Naive thymus-derived CD4-positive, alpha-beta T cell (primary cell): ENCODE data around the gene ITK. TPM values are rescaled to one million over a fixed set of nuclear protein-coding genes. Genes with fewer than 3 reads are reported as not detected.

Experiments used
- ATAC-seq: fragments of 150-1000 bp; cut with Tn5 transposase; 2 replicates; pipeline ENCODE4 v1.10.0; 2021; ENCODE audit warnings: mild to moderate bottlenecking, moderate library complexity
- CTCF ChIA-PET: fragments of 350-600 bp; sonication (Branson Sonifier 250); formaldehyde crosslinking; loops from one replicate; lab custom pipeline; 2021; ENCODE audit warnings: antibody characterized with exemption; lab: Charles Lee
- POLR2A ChIA-PET: fragments of 350-600 bp; sonication (Branson Sonifier 250); formaldehyde crosslinking; loops from one replicate; lab custom pipeline; 2021; ENCODE audit warnings: antibody characterized with exemption, inconsistent platforms; lab: Charles Lee
- DNase-seq, 9 donors: peaks; one replicate each; pipeline versions ENCODE4 v3.0.0 to v3.0.0-alpha.2; 2020 to 2022; ENCODE audit warnings: mixed read lengths in 1 of 9
- H3K27ac ChIP-seq: one replicate; pipeline ENCODE4 v1.7.0; 2013; ENCODE audit warnings: mild to moderate bottlenecking, low read depth, low read length, moderate library complexity
- H3K27me3 ChIP-seq, 2 donors: one replicate each; pipeline ENCODE4 v1.7.0; 2013; ENCODE audit warnings: low read length in 2 of 2, mild to moderate bottlenecking in 2 of 2, moderate library complexity in 2 of 2; ENCODE audit not compliant: control insufficient read depth in 2 of 2, insufficient read depth in 2 of 2
- H3K36me3 ChIP-seq, 3 experiments: 1 replicate in 2 of 3; 2 replicates in 1 of 3; pipeline ENCODE4 v1.7.0; 2013; ENCODE audit warnings: low read length in 3 of 3, mild to moderate bottlenecking in 3 of 3, moderate library complexity in 1 of 3; ENCODE audit not compliant: insufficient read depth in 3 of 3, control insufficient read depth in 2 of 3
- H3K4me1 ChIP-seq, 2 donors: one replicate each; pipeline ENCODE4 v1.7.0; 2013; ENCODE audit warnings: low read length in 2 of 2, mild to moderate bottlenecking in 2 of 2, moderate library complexity in 1 of 2; ENCODE audit not compliant: control insufficient read depth in 2 of 2, insufficient read depth in 2 of 2
- H3K4me3 ChIP-seq: 2 replicates; pipeline ENCODE4 v1.7.0; 2013; ENCODE audit warnings: mild to moderate bottlenecking, low read length
- H3K9me3 ChIP-seq, 3 experiments: 1 replicate in 2 of 3; 2 replicates in 1 of 3; pipeline ENCODE4 v1.7.0; 2013; ENCODE audit warnings: low read length in 3 of 3; ENCODE audit not compliant: control insufficient read depth in 2 of 3
- H3K27ac Mint-ChIP-seq, 9 donors: one replicate each; pipeline ENCODE4 v1.8.0; 2020 to 2022; ENCODE audit warnings: mixed read lengths in 9 of 9, mild to moderate bottlenecking in 8 of 9, moderate library complexity in 5 of 9, inconsistent platforms in 2 of 9
- H3K27me3 Mint-ChIP-seq, 5 donors: one replicate each; pipeline ENCODE4 v1.8.0; 2021 to 2022; ENCODE audit warnings: mixed read lengths in 5 of 5, mild to moderate bottlenecking in 1 of 5
- H3K36me3 Mint-ChIP-seq, 5 donors: one replicate each; pipeline ENCODE4 v1.8.0; 2020 to 2022; ENCODE audit warnings: mixed read lengths in 5 of 5, mild to moderate bottlenecking in 3 of 5, inconsistent platforms in 1 of 5
- H3K4me1 Mint-ChIP-seq, 7 donors: one replicate each; pipeline ENCODE4 v1.8.0; 2020 to 2022; ENCODE audit warnings: mixed read lengths in 7 of 7, mild to moderate bottlenecking in 3 of 7, inconsistent platforms in 1 of 7
- H3K4me3 Mint-ChIP-seq, 10 donors: one replicate each; pipeline ENCODE4 v1.8.0; 2020 to 2022; ENCODE audit warnings: mild to moderate bottlenecking in 10 of 10, mixed read lengths in 10 of 10, moderate library complexity in 6 of 10, inconsistent platforms in 2 of 10
- H3K9me3 Mint-ChIP-seq, 11 donors: one replicate each; pipeline ENCODE4 v1.8.0; 2020 to 2022; ENCODE audit warnings: mixed read lengths in 11 of 11, mild to moderate bottlenecking in 4 of 11, inconsistent platforms in 1 of 11, moderate library complexity in 1 of 11
- intact Hi-C, 2 donors: fragments of 100-400 bp; cut with micrococcal nuclease; formaldehyde crosslinking; loops; one replicate each; pipeline ENCODE4 v1.15.1; 2023
- polyA plus RNA-seq, 2 donors: library from polyadenylated mRNA; unstranded; fragments of 300-500 nt; fragmentation: Illumina TruSeq; gene quantifications; one replicate each; pipeline ENCODE4 v1.2.3, GENCODE V29; 2021
- total RNA-seq, 6 experiments: library from RNA in 5 of 6; stranded (reverse) in 5 of 6; gene quantifications; 1 replicate in 5 of 6; 2 replicates in 1 of 6; pipeline ENCODE4 v1.2.3 and lab custom pipeline; 2021 to 2026

ITK gene
- total and polyA plus RNA-seq, 7 experiments from 2014 or later = 183 to 481 (median 294) TPM

DNA sequence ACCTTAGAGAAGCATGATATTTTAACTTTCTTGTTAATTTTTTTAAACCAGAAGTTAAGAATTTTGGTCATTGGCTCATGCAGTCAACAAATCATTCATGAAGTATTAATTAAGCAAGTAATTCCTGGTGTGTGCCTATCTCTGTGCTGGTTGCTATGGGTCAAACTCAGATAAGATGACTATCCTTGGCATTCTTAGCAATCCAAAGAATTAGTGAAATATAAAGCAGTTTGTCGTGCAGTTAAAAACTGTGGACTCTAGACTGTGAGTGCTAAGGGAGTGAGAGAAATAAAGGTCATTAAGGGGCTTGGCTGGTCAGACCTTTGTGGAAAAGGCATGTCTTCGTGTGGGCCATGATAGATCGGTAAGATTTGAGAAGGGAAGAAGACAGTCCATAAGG is 90.1 kb downstream of the ITK start:
- H3K36me3 ChIP-seq = no peaks in the 10 kb centered on the region
- no peak for DNase-seq
- ChIA-PET POLR2A (interaction anchor here (0.9 to 5.3 kb wide), 8 partner anchors 17 to 122 kb away, joined by 3 to 53 read pairs (median 16); no protein-coding TSS in a partner anchor), CTCF (interaction anchor here (0.7 to 4.7 kb wide), 3 partner anchors 13 to 61 kb away, joined by 3 to 22 read pairs (median 3); no protein-coding TSS in a partner anchor)
- H3K27ac ChIP-seq = peak overlapping the region; percentile 84
- H3K9me3 Mint-ChIP-seq = peaks cover 0 to 3% (median 0%) of the 10 kb centered on the region in 11 donors
- H3K27me3 ChIP-seq = no peaks in the 10 kb centered on the region
- ATAC-seq = no peak
- peak overlapping the region; percentile 11 for H3K4me3 ChIP-seq
- peaks cover 68 to 70% of the 10 kb centered on the region in 2 donors for H3K4me1 ChIP-seq
- H3K9me3 ChIP-seq = no peaks in the 10 kb centered on the region
- H3K4me1 Mint-ChIP-seq = peaks cover 64 to 86% (median 80%) of the 10 kb centered on the region in 7 donors
- H3K27ac Mint-ChIP-seq = peak overlapping the region; percentile 95 to 100 (median 99)
- peak overlapping the region; percentile 53 to 95 (median 84) for H3K4me3 Mint-ChIP-seq
- H3K27me3 Mint-ChIP-seq = no peaks in the 10 kb centered on the region
- H3K36me3 Mint-ChIP-seq = peaks cover 0 to 56% (median 26%) of the 10 kb centered on the region in 5 donors
- intact Hi-C loops = loop anchor here (1.0 to 5.0 kb wide), 6 partner anchors 17 to 332 kb away; no protein-coding TSS in a partner anchor

DNA sequence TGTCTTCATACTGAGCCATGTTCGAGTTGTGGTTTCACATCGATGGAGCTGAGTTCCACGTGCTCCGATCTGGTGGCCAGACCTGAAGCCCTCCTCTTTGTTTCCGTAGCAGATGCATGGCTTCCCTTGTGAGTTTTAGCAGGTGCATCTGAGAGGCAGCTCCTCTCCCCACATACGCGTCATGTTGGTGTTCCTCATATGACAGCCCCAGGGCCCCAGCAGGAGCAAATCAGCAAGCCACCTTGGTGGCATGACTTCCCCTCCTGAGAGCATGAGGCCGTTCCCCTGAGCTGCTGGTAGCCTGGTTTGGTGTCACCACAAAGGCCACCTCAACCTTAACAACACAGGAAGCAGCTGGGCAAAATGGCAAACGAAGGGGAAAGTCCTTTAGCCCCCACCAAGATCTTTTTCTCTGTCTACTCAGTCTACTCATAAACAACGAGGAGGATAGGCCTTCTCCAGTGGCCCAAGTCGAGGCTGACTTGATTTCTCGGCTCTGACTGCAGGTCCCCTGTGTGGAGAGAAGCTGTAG is 91.2 kb downstream of the ITK start:
- peak overlapping the region; percentile 95 to 100 (median 99) for H3K27ac Mint-ChIP-seq
- ChIA-PET CTCF (interaction anchor here (0.6 to 4.7 kb wide), 11 partner anchors 8 to 123 kb away, joined by 3 to 22 read pairs (median 3); partner anchors contain the start of gene ITK), POLR2A (interaction anchor here (0.6 to 5.3 kb wide), 36 partner anchors 9 to 129 kb away, joined by 3 to 56 read pairs (median 7); partner anchors contain the start of genes ITK and MED7)
- peak overlapping the region; percentile 37 for H3K4me3 ChIP-seq
- intact Hi-C loops = loop anchor here (1.0 to 5.0 kb wide), 15 partner anchors 11 to 349 kb away; partner anchors contain the start of gene ITK (in 1 of the 2)
- peak; percentile 63 to 94 (median 91) for DNase-seq
- H3K4me1 ChIP-seq = peaks cover 76 to 78% of the 10 kb centered on the region in 2 donors
- peak overlapping the region; percentile 71 to 95 (median 84) for H3K4me3 Mint-ChIP-seq
- H3K4me1 Mint-ChIP-seq = peaks cover 73 to 95% (median 90%) of the 10 kb centered on the region in 7 donors
- peaks cover 0 to 60% (median 26%) of the 10 kb centered on the region in 5 donors for H3K36me3 Mint-ChIP-seq
- peak; percentile 95 for ATAC-seq
- H3K27me3 ChIP-seq = no peaks in the 10 kb centered on the region
- no peaks in the 10 kb centered on the region for H3K27me3 Mint-ChIP-seq
- H3K36me3 ChIP-seq = no peaks in the 10 kb centered on the region
- peak overlapping the region; percentile 84 for H3K27ac ChIP-seq
- peaks cover 0 to 3% (median 0%) of the 10 kb centered on the region in 11 donors for H3K9me3 Mint-ChIP-seq
- no peaks in the 10 kb centered on the region for H3K9me3 ChIP-seq

DNA sequence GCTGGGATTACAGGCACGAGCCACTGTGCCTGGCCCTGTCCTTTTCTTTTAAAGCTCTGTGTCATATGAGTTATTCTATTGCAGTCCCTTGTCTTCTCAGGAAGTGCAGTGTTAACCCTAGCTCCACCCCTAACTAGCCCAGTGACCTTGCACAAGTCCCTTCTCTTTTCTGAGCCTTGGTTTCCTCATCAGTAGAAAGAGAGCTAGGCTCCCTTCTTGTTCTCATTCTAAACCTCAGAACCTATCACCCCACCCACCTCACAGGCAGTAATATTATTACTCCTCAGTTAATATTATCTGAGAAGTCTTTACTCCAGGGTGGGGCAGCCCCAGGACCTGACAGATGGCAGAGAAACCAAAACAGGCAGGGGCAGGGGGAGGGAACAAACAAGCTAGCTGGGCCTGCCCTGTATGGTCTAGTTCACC is 92.5 kb downstream of the ITK start:
- Mint-ChIP-seq H3K27ac (peak overlapping the region; percentile 88 to 100 (median 99)), H3K9me3 (peaks cover 0 to 3% (median 0%) of the 10 kb centered on the region in 11 donors), H3K4me1 (peaks cover 72 to 98% (median 92%) of the 10 kb centered on the region in 7 donors), H3K36me3 (peaks cover 0 to 54% (median 22%) of the 10 kb centered on the region in 5 donors), H3K27me3 (no peaks in the 10 kb centered on the region), H3K4me3 (peak overlapping the region; percentile 71 to 95 (median 84))
- ATAC-seq (peak; percentile 28), DNase-seq (no peak)
- Histone ChIP-seq H3K4me1 (peaks cover 82% of the 10 kb centered on the region in 2 donors), H3K27ac (peak overlapping the region; percentile 84), H3K27me3 (no peaks in the 10 kb centered on the region), H3K4me3 (no peak overlapping the region), H3K9me3 (no peaks in the 10 kb centered on the region), H3K36me3 (no peaks in the 10 kb centered on the region)
- intact Hi-C loops = loop anchor here in 1 of 2 donors (1.0 to 5.0 kb wide), 7 partner anchors 10 to 350 kb away; no protein-coding TSS in a partner anchor
- ChIA-PET POLR2A (interaction anchor here (0.7 to 5.3 kb wide), 26 partner anchors 9 to 130 kb away, joined by 3 to 56 read pairs (median 8); partner anchors contain the start of gene MED7), CTCF (interaction anchor here (0.7 to 4.7 kb wide), 6 partner anchors 8 to 471 kb away, joined by 3 to 22 read pairs (median 7); no protein-coding TSS in a partner anchor)

DNA sequence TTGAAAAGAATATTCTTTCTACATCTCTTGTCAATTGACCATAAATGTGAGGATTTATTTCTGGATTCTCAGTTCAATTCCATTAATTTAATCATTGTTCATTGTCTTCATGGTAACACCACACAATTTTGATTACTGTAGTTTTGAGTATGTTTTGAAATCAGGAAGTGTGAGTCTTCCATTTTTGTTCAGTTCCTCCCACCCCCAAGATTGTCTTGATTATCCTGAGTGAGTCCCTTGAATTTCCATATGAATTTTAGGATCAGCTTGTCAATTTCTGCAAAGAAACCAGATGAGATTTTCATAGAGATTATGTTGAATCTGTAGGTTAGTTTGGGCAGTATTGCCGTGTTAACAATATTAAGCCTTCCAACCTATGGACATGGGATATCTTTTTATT is 94.8 kb downstream of the ITK start:
- Histone ChIP-seq H3K4me3 (no peak overlapping the region), H3K27ac (no peak overlapping the region), H3K27me3 (no peaks in the 10 kb centered on the region), H3K4me1 (peaks cover 73 to 78% of the 10 kb centered on the region in 2 donors), H3K36me3 (no peaks in the 10 kb centered on the region), H3K9me3 (no peaks in the 10 kb centered on the region)
- intact Hi-C loops = no loop called here
- peaks cover 0 to 3% (median 0%) of the 10 kb centered on the region in 11 donors for H3K9me3 Mint-ChIP-seq
- H3K27me3 Mint-ChIP-seq = no peaks in the 10 kb centered on the region
- peak overlapping the region in 7 of 10 donors; percentile 19 to 60 (median 44) for H3K4me3 Mint-ChIP-seq
- no peak for ATAC-seq
- CTCF ChIA-PET = interaction anchor here (4.7 kb wide), 1 partner anchor 13 kb away, joined by 22 read pairs; no protein-coding TSS in a partner anchor
- H3K4me1 Mint-ChIP-seq = peaks cover 64 to 98% (median 92%) of the 10 kb centered on the region in 7 donors
- H3K27ac Mint-ChIP-seq = peak overlapping the region in 7 of 9 donors; percentile 43 to 98 (median 67)
- POLR2A ChIA-PET = interaction anchor here (0.7 to 5.3 kb wide), 4 partner anchors 13 to 59 kb away, joined by 3 to 56 read pairs (median 30); no protein-coding TSS in a partner anchor
- no peak for DNase-seq
- peaks cover 0 to 46% (median 13%) of the 10 kb centered on the region in 5 donors for H3K36me3 Mint-ChIP-seq

DNA sequence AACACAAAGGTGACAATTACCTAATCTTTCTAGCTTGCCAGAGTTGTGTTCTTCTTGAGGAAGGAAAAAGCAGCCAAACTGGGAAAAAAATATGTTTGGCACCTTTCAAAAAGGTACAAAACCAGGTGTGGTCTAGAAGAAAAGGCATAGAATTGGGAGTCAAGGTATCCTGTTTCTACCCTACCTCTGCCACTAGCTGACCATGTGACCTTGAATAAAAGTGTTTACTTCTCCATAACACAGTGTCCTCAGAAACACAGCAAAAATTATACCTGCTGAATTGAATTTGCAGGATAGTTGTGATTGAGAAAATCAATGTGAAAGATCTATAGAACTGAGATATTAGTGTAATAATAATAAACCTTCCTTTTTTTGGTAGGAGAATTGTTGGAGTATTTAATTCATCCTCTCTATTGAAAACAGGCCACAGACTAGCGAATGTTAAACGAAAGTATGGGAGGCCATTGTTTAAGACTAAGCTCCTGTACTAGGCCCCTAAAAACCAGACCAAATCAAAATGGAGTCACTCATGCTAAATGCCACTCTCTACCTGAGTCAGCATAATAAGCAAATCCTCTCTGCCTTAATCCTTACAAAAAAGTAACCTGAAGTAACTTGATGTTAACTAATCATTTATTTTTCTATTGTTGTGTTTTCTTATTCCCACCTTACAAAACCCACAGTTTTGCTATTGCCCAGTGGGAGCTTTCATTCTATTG is 97.8 kb downstream of the ITK start:
- CTCF ChIA-PET = interaction anchor here (0.7 to 1.5 kb wide), 5 partner anchors 10 to 392 kb away, joined by 3 read pairs; no protein-coding TSS in a partner anchor
- intact Hi-C loops = no loop called here
- peaks cover 65 to 71% of the 10 kb centered on the region in 2 donors for H3K4me1 ChIP-seq
- H3K9me3 Mint-ChIP-seq = peaks cover 0 to 14% (median 0%) of the 10 kb centered on the region in 11 donors
- H3K4me3 ChIP-seq = no peak overlapping the region
- H3K27ac Mint-ChIP-seq = peak overlapping the region; percentile 28 to 98 (median 63)
- H3K27me3 Mint-ChIP-seq = no peaks in the 10 kb centered on the region
- H3K4me3 Mint-ChIP-seq = peak overlapping the region in 7 of 10 donors; percentile 6 to 75 (median 12)
- peak overlapping the region; percentile 17 for H3K27ac ChIP-seq
- no peaks in the 10 kb centered on the region for H3K27me3 ChIP-seq
- no peaks in the 10 kb centered on the region for H3K36me3 ChIP-seq
- POLR2A ChIA-PET = interaction anchor here (0.6 to 2.2 kb wide), 10 partner anchors 9 to 89 kb away, joined by 3 to 9 read pairs (median 4); partner anchors contain the start of gene CYFIP2
- ATAC-seq = no peak
- no peak for DNase-seq
- peaks cover 0 to 54% (median 15%) of the 10 kb centered on the region in 5 donors for H3K36me3 Mint-ChIP-seq
- H3K4me1 Mint-ChIP-seq = peaks cover 63 to 99% (median 93%) of the 10 kb centered on the region in 7 donors
- H3K9me3 ChIP-seq = no peaks in the 10 kb centered on the region
